Cardiac muscle cell (in vitro differentiated cells and primary cell): Measurements from ENCODE around the gene OXLD1. TPM values are rescaled to one million over a fixed set of nuclear protein-coding genes. Genes with fewer than 3 reads are reported as not detected.
A peak's percentile ranks its signal among the peaks of the same experiment; 100 is the strongest.

Experiments
- DNase-seq, 2 donors: peaks; one replicate each; pipeline versions ENCODE4 v3.0.0 to v3.0.0-alpha.2; 2010 to 2017; ENCODE audit warnings: low read depth in 1 of 2, low spot score in 1 of 2
- H3K27ac ChIP-seq: fragments of 200-600 bp; sonication (generic); 2 replicates; pipeline ENCODE4 v1.5.1; 2016
- H3K27me3 ChIP-seq: fragments of 200-600 bp; sonication (generic); 2 replicates; pipeline ENCODE4 v1.6.0; 2016; ENCODE audit warnings: control low read depth
- H3K36me3 ChIP-seq: fragments of 200-600 bp; sonication (generic); 2 replicates; pipeline ENCODE4 v1.5.1; 2016; ENCODE audit warnings: control low read depth
- H3K4me1 ChIP-seq: fragments of 200-600 bp; sonication (generic); 2 replicates; pipeline ENCODE4 v1.8.1; 2017; ENCODE audit warnings: low read depth, mild to moderate bottlenecking, mixed run types
- H3K4me3 ChIP-seq: fragments of 200-600 bp; sonication (generic); 2 replicates; pipeline ENCODE4 v1.5.1; 2016; ENCODE audit warnings: mild to moderate bottlenecking
- H3K9me3 ChIP-seq: fragments of 200-600 bp; sonication (generic); 2 replicates; pipeline ENCODE4 v1.5.1; 2017; ENCODE audit warnings: low read depth, mild to moderate bottlenecking, control low read depth
- CTCF ChIP-seq: IDR thresholded peaks from 2 replicates; pipeline ENCODE4 v1.5.1; 2012; ENCODE audit warnings: low read depth, mild to moderate bottlenecking, low read length
- polyA plus RNA-seq: library from polyadenylated mRNA; unstranded; fragments of >200 nt; fragmentation: Nextera tagmentation; extraction: Ambion mirVana; gene quantifications from 2 replicates; pipeline ENCODE4 v1.2.1, GENCODE V29; 2016
- total RNA-seq: library from RNA; depleted of rRNA; stranded (reverse); fragments of >200 nt; gene quantifications from 2 replicates; pipeline ENCODE4 v1.2.3, GENCODE V29; 2016

Gene OXLD1
- total and polyA plus RNA-seq, 2 experiments from 2014 or later: 100 to 104 TPM

GRCh38 chr17:81707725-81708646 is 41.6 kb upstream of the OXLD1 start:
- peak overlapping the region; percentile 43 for H3K27ac ChIP-seq
- no peaks in the 10 kb centered on the region for H3K9me3 ChIP-seq
- no peaks in the 10 kb centered on the region for H3K27me3 ChIP-seq
- TF ChIP-seq CTCF: no peak
- no peak for DNase-seq
- H3K4me1 ChIP-seq: peaks cover 12% of the 10 kb centered on the region
- no peak overlapping the region for H3K4me3 ChIP-seq
- peaks cover 28% of the 10 kb centered on the region for H3K36me3 ChIP-seq

GRCh38 chr17:81706757-81707624 is 40.6 kb upstream of the OXLD1 start:
- peaks cover 28% of the 10 kb centered on the region for H3K36me3 ChIP-seq
- H3K4me1 ChIP-seq: peaks cover 11% of the 10 kb centered on the region
- no peaks in the 10 kb centered on the region for H3K27me3 ChIP-seq
- no peaks in the 10 kb centered on the region for H3K9me3 ChIP-seq
- no peak overlapping the region for H3K4me3 ChIP-seq
- no peak overlapping the region for H3K27ac ChIP-seq
- no peak for TF ChIP-seq CTCF
- no peak for DNase-seq

GRCh38 chr17:81706232-81706611 is 39.8 kb upstream of the OXLD1 start:
- no peak for TF ChIP-seq CTCF
- no peak for DNase-seq

GRCh38 chr17:81705518-81706231 is 39.3 kb upstream of the OXLD1 start:
- DNase-seq: no peak
- Histone ChIP-seq H3K4me3 (no peak overlapping the region), H3K9me3 (no peaks in the 10 kb centered on the region), H3K4me1 (peaks cover 7% of the 10 kb centered on the region), H3K36me3 (peaks cover 37% of the 10 kb centered on the region), H3K27ac (no peak overlapping the region), H3K27me3 (no peaks in the 10 kb centered on the region)
- TF ChIP-seq CTCF: no peak

More at GRCh38 chr17:81706232-81706611, 39.8 kb upstream of the OXLD1 start:
- no peak overlapping the region for H3K4me3 ChIP-seq
- H3K4me1 ChIP-seq: peaks cover 12% of the 10 kb centered on the region
- no peaks in the 10 kb centered on the region for H3K9me3 ChIP-seq
- peaks cover 32% of the 10 kb centered on the region for H3K36me3 ChIP-seq
- H3K27me3 ChIP-seq: no peaks in the 10 kb centered on the region
- no peak overlapping the region for H3K27ac ChIP-seq
